Brain microvascular endothelial cell (primary cell): ENCODE data around the gene SNRPD1.

Source experiments
- DNase-seq: peaks from one replicate; pipeline ENCODE4 v3.0.0-alpha.2; 2020
- H3K27ac ChIP-seq: fragments of 250-450 bp; sonication (Bioruptor Pico); 2 replicates; pipeline ENCODE4 v1.5.1; 2020; ENCODE audit warnings: mild to moderate bottlenecking, moderate library complexity
- H3K27me3 ChIP-seq: fragments of 250-450 bp; sonication (Bioruptor Pico); replicated peaks from 2 replicates; pipeline ENCODE4 v1.5.1; 2020; ENCODE audit warnings: mild to moderate bottlenecking
- H3K36me3 ChIP-seq: fragments of 250-450 bp; sonication (Bioruptor Pico); replicated peaks from 2 replicates; pipeline ENCODE4 v1.5.1; 2020; ENCODE audit warnings: mild to moderate bottlenecking
- H3K4me3 ChIP-seq: 2 replicates; pipeline ENCODE4 v1.5.1; 2011; ENCODE audit warnings: low read depth, mild to moderate bottlenecking, control low read depth, low read length, moderate library complexity
- CTCF ChIP-seq: IDR thresholded peaks from 2 replicates; pipeline ENCODE4 v1.5.1; 2011; ENCODE audit warnings: low read depth, mild to moderate bottlenecking, moderate library complexity, low read length, control low read depth, inconsistent platforms; ENCODE audit errors: missing control alignments
- in situ Hi-C: cut with HindIII; loops from 2 replicates; pipeline ENCODE4 v1.10.0; 2017; ENCODE audit warnings: low sequenced_read_pairs, low pct_ligation_motif_present

Gene SNRPD1

DNA sequence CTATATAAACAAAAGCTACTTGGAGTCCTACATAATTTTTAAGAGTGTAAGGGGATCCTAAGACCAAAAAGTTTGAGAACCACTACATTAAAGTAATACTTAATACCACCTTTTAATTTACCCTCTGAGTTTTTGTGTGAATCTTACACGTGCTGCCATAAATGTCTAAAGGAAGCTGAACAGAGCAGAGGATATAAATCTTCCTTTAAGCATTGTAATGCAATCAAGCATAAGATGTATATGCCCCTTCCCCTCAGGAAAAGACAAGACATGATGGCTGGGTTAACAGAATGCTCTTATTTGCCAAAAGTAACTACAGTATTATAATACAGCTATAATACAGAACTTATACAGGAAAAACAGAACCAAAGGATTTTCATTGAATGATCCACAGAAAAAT, 14.5 kb upstream of the SNRPD1 start:
- TF ChIP-seq CTCF: no peak
- H3K36me3 ChIP-seq: no peaks in the 10 kb centered on the region
- no peak for DNase-seq
- no peak overlapping the region for H3K4me3 ChIP-seq
- in situ Hi-C loops: no loop called here
- H3K27ac ChIP-seq: no peak overlapping the region
- no peaks in the 10 kb centered on the region for H3K27me3 ChIP-seq

DNA sequence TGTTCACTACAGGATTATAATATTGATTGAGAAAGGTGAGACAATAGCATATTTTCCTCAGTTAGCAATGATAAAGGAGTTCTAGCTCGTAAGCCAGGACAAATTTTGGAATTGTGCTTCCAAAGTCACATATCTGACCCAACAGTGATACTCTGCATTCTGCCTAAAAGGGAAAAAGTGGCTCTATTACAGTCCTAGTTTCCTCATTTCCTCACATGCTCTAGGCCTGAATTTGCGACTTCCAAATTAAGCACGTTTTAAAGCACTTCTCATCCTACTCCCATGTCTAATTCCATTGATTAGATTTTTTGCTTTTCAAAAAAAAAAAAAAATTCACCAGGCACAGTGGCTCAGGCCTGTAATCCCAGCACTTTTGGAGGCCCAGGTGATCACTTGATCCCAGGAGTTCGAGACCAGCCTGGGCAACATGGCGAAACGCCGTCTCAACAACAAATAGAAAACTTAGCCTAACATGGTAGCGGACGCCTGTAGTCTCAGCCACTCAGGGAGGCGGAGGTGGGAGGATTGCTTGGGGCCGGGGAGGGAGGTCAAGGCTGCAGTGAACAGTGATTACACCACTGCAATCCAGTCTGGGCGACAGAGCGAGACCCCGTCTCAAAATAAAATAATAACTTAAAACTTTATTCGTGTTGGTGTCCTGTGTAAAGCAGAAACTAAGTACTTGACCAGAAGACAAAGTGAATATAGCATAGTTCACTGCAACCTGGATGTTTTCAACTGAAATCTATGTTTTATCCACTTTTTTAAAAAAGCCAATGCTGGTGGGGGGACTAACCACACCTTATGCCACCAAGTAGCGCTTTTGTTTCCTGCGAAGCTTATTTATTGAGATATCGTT, 13.2 kb upstream of the SNRPD1 start:
- TF ChIP-seq CTCF: no peak
- no peak for DNase-seq
- in situ Hi-C loops: no loop called here
- Histone ChIP-seq H3K27ac (peak overlapping the region; percentile 87), H3K27me3 (no peaks in the 10 kb centered on the region), H3K4me3 (peak overlapping the region; percentile 99), H3K36me3 (no peaks in the 10 kb centered on the region)

GRCh38 chr18:21599585-21600525, 12.3 kb upstream of the SNRPD1 start:
- DNase-seq: no peak

GRCh38 chr18:21600526-21601410, 11.3 kb upstream of the SNRPD1 start, which contains the start of gene ESCO1:
TSS of gene ESCO1 (minus strand) at chr18:21600704. CDS start at chr18:21574843, 25,861 bp downstream.
- TF ChIP-seq CTCF: peak; percentile 77
- H3K27ac ChIP-seq: peak within 1 kb of the TSS; percentile 87
- no peaks in the 10 kb centered on the region for H3K36me3 ChIP-seq
- peak; percentile 98 for DNase-seq
- no peaks in the 10 kb centered on the region for H3K27me3 ChIP-seq
- in situ Hi-C loops: no loop called here
- H3K4me3 ChIP-seq: peak within 1 kb of the TSS; percentile 99

More at GRCh38 chr18:21599585-21600525, 12.3 kb upstream of the SNRPD1 start:
- no peaks in the 10 kb centered on the region for H3K27me3 ChIP-seq
- TF ChIP-seq CTCF: no peak
- peak overlapping the region; percentile 87 for H3K27ac ChIP-seq
- in situ Hi-C loops: no loop called here
- H3K4me3 ChIP-seq: peak overlapping the region; percentile 99
- no peaks in the 10 kb centered on the region for H3K36me3 ChIP-seq

GRCh38 chr18:21602299-21602587, 9.9 kb upstream of the SNRPD1 start:
- DNase-seq: no peak
- Histone ChIP-seq H3K4me3 (no peak overlapping the region), H3K27ac (no peak overlapping the region), H3K36me3 (no peaks in the 10 kb centered on the region), H3K27me3 (no peaks in the 10 kb centered on the region)
- no peak for TF ChIP-seq CTCF
- in situ Hi-C loops: no loop called here
